DLD1 (cell line): ENCODE results near the gene ACSL3.
"Not testable (repeated sequence)": the region's sequence is repeated elsewhere in the genome, so short reads cannot be mapped to it uniquely, and the experiment has no call there.

Experiments used
- in situ Hi-C: cut with HindIII; loops from 2 replicates; pipeline ENCODE4 v1.10.0; 2017; ENCODE audit warnings: low sequenced_read_pairs

ACSL3 gene

GRCh38 chr2:222860740-222861410 is at the start of gene ACSL3:
ACSL3 (plus strand) TSS chr2:222861036; CDS start chr2:222908773, 47,737 bp downstream.
- in situ Hi-C loops = no loop called here

- in situ Hi-C loops = no loop called here
Observed at GRCh38 chr2:222811828-222812227, 49.0 kb upstream of the ACSL3 start.

- in situ Hi-C loops = no loop called here
Observed at GRCh38 chr2:222813177-222813843, 47.5 kb upstream of the ACSL3 start.

GRCh38 chr2:222819722-222820333 is 41.0 kb upstream of the ACSL3 start:
- in situ Hi-C loops = no loop called here

GRCh38 chr2:222823183-222823930 is 37.5 kb upstream of the ACSL3 start:
- in situ Hi-C loops = no loop called here

- in situ Hi-C loops = no loop called here
Observed at GRCh38 chr2:222825031-222825430, 35.8 kb upstream of the ACSL3 start.

- in situ Hi-C loops = no loop called here
Observed at GRCh38 chr2:222827417-222827816, 33.4 kb upstream of the ACSL3 start.

GRCh38 chr2:222828572-222828971 is 32.3 kb upstream of the ACSL3 start:
- in situ Hi-C loops = no loop called here

- in situ Hi-C loops = no loop called here
Observed at GRCh38 chr2:222830164-222830563, 30.7 kb upstream of the ACSL3 start.

GRCh38 chr2:222833410-222833809 is 27.4 kb upstream of the ACSL3 start:
- in situ Hi-C loops = no loop called here

- in situ Hi-C loops = no loop called here
Observed at GRCh38 chr2:222835143-222835822, 25.6 kb upstream of the ACSL3 start.

GRCh38 chr2:222835823-222836151 is 25.0 kb upstream of the ACSL3 start:
- in situ Hi-C loops = no loop called here

GRCh38 chr2:222837643-222838056 is 23.2 kb upstream of the ACSL3 start:
- in situ Hi-C loops = no loop called here

- in situ Hi-C loops = no loop called here
Observed at GRCh38 chr2:222840060-222840802, 20.6 kb upstream of the ACSL3 start.

- in situ Hi-C loops = no loop called here
Observed at GRCh38 chr2:222842491-222843174, 18.2 kb upstream of the ACSL3 start.

GRCh38 chr2:222844323-222844722 is 16.5 kb upstream of the ACSL3 start:
- in situ Hi-C loops = no loop called here

- in situ Hi-C loops = not testable (repeated sequence)
Observed at GRCh38 chr2:222845314-222845713, 15.5 kb upstream of the ACSL3 start.

GRCh38 chr2:222846003-222846402 is 14.8 kb upstream of the ACSL3 start:
- in situ Hi-C loops = no loop called here

- in situ Hi-C loops = not testable (repeated sequence)
Observed at GRCh38 chr2:222848031-222848430, 12.8 kb upstream of the ACSL3 start.

GRCh38 chr2:222848862-222849261 is 12.0 kb upstream of the ACSL3 start:
- in situ Hi-C loops = no loop called here
